Measurements from ENCODE around the gene EFCAB11.
A peak's percentile ranks its signal among the peaks of the same experiment; 100 is the strongest.

The EFCAB11 gene

DNA sequence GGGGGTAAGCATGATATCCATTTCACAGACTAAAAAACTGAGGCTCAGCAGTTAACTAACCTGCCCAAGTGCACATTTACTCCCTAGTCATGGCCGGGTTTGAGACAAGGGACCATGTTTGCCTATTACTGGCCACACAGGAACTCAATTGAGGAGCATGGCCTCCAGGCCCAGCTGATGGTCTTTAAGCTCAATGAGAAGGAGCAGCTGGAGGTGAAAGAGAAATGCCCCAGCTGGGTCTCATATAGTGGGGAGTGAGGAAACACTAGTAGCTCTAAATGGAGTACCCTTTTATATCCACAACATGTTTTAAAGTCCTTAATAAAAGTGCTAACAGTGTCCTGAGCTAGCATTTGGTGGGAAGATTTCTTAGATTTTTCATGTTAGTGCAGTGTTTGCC, 2.8 kb upstream of the EFCAB11 start:
- no peak for DNase-seq (ENCODE audit: low spot score)

DNA sequence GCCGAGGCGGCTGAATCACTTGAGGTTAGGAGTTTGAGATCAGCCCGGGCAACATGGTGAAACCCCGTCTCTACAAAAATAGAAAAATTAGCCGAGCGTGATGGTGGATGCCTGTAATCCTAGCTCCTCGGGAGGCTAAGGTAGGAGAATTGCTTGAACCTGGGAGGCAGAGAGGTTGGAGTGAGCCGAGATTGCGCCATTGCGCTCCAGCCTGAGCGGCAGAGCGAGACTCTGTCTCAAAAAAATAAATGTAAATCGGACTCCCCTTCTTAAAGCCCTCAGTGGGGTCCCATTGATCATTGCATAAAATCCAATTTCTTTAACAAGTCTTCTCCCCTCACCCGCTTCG, 2.1 kb upstream of the EFCAB11 start:
- DNase-seq (ENCODE audit: low spot score): no peak

DNA sequence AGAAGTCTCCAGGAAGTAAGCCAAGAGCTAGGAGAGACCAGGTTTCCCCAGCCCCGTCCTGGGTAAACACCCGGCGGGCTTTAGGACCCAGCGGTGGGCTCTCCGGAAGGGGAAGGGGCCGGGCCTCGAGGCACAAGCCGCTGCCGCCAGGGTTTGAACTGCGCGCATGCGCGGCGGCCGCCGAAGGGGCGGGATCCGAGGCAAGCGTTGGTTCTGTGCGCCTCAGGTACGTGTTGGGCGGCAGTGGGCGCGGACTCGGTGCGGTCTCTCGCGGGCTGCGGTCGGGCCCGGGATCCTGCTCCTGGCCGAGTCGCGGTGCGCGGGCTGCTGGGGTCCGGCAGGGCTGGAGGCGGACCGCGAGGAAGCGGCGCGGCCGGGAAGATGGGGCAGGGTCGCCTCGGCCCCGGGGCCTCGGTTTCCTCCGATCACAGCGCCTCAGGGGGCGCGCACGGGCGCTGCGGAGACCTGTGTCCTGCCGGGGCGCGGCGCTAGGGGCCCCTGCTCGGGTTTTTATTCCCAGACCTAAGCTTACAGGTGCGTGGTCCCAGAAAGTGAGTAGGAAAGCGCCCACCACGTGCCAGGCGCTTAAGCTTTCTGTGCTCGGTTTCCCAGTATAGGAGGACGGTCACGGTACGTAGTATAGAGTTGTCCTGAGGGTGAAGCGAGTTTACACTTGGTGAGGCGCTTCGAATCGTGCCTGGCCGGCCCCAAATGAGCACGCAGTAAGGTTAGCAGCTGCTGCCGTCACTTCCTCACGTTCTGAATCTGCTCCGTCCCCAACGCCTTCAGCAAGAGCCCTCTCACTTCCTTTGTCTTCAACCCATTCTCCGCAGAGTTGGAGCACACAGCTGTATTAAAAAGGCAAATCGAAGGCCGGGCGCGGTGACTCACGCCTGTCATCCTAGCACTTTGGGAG, 1.5 kb upstream of the EFCAB11 start, which contains the start of gene TDP1:
TSS of gene TDP1 (plus strand) at position 183 of the 916 bp plus-strand sequence. CDS start 7,188 bp downstream, outside the sequence.
- peak; percentile 94 for DNase-seq (ENCODE audit: low spot score)

DNA sequence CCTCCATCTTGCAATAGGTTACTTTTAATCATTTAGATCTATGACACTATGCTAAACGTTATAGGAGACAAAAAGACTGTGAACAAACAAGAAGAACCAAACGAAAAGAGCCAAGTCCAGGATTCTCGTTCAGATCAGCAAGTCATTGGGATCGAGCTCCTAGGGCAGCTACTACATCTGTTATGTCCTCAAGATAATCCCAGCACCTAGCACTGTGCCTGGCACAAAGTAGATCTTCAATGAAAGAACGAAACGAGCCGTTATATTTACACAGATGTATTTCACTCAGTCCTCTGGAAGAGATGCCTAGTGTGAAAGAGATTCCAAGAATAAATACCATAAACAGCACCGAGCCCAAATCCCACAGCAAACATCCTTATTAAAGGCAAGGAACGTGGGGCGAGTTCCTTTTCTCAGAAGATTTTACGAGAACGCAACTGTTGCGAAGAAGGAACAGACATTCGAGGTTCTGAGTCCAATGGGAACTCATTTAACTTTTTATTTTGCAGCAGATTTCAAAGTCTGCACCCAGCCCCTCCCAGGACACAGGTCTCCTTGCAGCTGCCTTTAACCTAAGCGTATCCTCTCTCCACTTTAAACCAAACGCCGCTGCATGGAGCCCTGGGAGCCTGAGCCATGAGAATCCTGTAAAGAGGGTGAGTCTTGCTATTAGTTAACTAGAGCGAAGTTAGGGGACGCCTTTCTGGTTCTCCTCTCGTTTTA, 653 bp upstream of the EFCAB11 start:
- DNase-seq (ENCODE audit: low spot score): no peak

DNA sequence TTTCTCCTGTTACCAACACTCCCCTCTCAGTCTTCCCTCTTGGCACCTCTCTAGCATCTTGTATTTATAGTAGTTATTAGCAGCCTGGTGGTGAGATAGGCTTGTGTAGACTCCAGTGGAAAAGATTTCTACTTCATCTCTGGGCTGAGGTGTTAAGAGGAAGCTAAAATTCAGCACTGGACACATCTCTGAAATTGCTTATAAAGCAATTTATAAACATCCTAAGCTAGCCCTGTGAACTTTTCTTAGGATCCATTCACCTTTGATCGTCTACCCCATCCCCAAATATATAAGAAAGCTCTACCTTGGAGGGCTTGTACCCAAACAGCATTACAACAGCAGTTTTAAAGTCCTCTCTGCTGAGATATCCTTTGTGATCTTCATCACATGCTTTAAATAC, 928 bp downstream of the EFCAB11 start:
- no peak for DNase-seq (ENCODE audit: low spot score)

DNA sequence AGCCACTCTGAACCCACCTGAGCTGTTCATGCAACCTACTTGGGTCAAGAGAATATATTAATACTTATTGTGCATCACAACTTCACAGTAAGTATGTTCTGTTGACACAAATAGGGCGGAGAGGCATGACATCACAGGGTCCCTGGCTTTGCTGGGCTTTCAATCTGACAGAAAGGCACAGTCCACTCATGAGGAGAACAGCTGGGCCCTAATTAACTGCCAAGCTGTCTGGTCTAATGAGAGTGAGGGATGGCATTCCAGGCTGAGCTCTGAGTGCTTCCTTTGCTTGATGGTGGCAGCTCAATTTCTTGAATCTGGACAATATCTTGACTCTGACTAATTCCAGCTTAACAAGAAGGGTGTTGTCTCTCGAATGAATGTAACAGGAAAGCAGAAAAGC, 2.0 kb downstream of the EFCAB11 start:
- DNase-seq (ENCODE audit: low spot score): no peak

DNA sequence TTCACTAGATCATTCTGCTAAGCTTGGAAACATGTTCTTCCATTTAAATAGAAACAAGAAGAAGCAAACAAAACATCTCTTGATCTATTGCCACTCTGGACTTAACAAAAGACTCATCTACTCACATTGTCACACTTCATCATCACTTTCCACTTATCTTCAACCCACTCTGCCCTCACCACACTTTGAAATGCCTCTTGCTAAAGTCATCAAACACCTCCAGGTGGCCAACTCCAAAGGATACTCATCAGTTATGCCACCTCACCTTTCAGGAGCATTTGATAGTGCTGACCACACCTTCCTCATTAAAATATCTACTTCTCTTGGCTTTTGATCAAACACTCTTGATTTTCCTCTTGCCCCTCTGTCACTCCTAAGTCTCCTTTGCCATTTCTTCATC, 7.2 kb downstream of the EFCAB11 start:
- DNase-seq (ENCODE audit: low spot score): no peak

DNA sequence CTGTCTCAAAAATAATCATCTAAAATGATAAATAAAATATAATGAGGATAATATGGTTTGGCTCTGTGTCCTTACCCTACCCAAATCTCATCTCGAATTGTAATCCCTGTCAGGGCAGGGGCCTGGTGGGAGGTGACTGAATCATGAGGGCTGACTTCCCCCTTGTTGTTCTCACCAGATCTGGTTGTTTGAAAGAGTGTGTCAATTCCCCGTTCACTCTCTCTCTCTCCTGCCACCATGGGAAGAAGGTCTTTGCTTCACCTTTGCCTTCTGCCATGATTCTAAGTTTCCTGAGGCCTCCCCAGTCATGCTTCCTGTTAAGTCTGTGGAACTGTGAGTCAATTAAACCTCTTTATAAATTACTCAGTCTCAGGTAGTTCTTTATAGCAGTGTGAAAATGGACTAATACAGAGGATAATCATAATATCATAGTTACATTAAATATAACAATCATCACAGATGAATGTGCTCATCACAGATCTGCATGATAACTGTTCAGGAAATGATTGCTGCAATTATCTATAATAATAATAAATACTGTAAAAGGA, 12.6 kb downstream of the EFCAB11 start:
- DNase-seq (ENCODE audit: low spot score): no peak

DNA sequence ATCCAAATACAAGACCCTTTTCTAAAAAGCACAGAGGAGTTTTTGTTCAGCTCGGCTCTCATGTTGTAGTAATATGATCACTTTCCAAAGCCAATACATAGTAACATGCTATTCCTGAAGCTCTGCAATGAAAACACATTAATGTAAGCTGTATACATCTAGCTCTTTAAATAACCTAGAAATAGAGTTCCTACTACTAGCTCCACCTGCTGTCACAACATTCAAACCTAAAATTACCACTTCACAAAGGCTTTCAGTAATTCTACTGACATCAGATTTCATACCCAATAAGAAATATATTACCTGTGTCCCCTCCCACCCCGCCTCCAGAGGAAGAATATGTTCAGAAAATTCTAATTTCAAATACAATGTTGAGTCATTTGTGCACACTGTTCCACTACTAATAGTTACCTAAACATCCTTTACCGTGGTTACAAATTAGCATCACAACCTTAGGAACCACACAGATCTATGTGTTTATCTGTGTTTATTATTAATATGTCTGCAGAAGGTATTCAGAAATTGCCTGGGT, 17.8 kb downstream of the EFCAB11 start:
- DNase-seq (ENCODE audit: low spot score): no peak

DNA sequence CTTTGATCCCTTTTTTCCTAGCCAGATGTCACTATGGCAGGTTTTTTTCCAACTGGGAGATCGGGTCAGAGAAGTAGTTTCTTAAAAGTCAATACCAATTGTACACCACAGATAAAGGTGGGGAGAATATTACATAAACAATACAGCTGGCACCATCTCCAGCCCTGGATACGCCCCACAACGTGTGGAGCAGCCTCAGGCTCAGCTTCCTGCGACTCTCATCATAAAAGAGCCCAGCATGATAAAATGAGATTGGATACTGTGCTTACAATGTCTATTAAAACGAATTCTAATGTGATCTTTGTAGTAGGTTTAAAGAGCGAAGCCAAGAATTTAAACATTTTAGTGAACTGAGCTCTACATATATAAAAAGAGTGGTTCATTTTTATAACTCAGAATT, 21.5 kb downstream of the EFCAB11 start:
- DNase-seq (ENCODE audit: low spot score): no peak

DNA sequence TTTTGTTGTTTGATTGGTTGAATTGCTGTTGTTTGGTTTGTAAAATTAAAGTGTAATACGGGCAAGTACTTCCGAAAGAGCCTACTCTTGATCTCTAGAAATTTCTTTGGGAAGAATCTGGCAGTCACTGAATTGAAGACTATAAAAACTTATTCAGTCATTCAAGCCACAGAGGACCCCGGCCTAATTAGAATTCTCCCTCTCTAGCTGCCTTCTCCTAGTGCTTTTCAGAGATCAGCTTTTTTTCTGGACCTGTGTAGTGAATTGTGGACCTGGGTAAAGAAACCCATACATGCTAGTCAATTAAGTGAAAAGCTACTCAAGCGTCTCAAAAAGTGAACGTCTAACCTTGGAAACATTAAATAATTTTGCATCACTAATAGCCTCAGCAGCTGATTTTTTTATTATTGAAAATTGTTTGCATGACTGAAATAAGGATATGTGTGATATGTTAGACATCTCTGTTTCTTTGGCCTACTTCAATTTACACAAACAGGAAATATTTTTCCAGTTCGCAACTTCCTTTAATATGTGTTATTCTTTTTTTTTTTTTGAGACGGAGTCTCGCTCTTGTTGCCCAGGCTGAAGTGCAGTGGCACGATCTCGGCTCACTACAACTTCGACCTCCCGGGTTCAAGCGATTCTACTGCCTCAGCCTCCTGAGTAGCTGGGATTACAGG, 27.2 kb downstream of the EFCAB11 start:
- no peak for DNase-seq (ENCODE audit: low spot score)

DNA sequence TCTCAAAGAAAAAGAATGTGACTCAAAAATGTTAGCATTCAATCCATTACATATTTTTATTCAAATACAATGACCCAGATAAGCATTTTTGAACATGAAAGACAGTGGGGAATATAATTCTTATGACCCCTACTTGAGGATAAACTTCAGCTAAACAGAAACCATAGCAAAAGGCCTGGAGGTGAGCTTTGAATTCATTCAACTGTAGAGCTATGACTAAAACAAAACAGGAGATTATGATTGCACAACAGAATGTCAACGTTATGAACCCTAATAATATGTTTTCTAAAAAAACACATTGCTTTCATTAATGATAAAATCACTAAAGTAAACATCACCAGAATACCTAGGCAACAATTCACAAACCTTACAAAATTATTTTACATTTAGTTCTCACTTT, 27.8 kb downstream of the EFCAB11 start:
- no peak for DNase-seq (ENCODE audit: low spot score)

DNA sequence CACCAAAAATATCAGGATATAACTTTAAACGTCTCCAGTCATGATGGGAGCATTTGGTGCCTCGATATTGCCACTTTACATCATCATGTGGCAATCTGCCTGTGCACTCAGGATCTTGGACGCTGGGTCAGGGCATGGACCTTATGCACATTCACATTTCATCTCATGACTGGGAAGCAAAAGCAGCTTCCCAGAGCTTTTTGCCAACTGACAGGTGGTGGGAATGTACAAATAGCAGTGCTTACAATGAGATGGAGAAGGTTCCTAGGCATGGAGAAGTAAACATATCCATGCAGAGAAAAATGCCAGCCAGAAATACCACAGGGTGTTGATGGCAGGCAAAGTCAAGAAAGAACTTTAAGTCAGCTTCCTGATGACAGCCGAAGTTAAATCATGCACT, 30.3 kb downstream of the EFCAB11 start:
- DNase-seq (ENCODE audit: low spot score): no peak

DNA sequence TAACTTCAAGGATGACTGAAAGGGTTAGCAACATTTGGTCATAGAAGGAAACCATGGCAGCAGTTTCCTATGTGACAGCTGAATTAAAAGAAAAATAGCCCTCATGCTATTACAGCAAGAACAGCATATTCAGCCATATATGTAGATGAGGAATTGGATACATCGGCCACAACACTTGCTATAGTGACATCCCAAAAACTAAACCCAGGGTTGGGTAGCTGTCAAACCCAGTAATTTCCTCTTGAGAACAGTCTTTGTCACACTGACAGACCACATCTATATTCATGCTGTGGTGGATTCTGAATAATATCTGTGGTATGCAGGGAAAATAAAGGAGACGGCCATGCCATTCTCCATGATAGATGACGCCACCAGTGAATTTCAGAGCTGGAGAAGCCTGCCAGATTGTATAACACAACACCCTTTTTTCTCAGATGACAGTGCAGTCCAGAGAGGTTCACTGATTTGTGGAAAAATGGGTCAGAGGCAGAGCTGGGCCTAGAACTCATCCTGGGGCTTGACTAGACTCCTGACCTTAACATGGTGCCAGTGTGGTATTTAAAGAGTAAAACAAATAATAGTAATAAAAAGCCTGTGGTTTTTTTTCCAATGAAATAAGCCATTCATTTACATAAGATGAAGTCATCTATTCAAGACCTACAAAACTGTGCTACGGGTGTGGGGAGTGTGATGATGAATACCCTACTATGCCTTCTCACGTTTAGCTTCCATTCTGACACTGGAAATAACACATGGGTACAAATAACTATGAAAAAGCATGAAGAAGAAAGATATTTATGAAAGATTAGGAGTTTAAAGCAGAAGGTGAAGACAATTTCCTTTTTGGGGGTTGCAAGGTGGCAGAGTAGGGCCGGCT, 32.3 kb downstream of the EFCAB11 start:
- peak; percentile 84 for DNase-seq (ENCODE audit: low spot score)

DNA sequence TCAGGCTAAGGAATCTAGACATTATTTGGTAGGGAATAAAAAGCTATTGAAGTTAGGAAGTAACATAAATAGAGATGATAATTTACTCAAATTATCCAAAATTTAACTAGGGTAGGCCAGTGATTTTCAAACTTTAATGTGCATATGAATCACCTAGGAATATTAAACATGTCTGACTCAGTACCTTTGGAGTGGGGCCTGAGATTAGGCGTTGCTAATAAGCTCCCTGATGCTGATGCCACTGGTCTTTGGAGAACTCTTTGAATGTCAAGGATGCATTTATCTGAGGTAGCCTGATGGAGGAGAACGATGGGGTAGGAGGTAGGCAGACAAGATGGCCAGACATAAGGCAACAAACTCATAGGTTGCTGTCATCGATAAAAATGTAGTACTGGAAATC, 33.2 kb downstream of the EFCAB11 start:
- no peak for DNase-seq (ENCODE audit: low spot score)

DNA sequence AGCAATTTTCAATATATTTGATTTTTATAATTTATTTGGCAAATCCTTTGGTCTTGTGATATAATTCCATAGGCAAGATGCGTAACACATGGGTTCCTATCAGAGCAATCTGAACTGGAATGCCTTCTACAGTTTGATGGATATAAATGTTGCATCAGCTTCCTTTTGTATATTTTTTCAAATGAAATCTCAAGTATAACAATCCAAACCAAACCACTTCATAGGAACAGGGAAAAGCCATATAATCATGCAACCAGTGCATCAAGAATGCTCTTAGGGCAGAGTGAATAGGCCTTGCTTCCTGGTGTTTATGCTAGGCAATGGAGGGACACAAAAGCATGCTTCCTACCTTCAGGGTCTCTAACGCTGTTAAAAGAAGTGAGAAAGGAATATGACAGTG, 34.5 kb downstream of the EFCAB11 start:
- DNase-seq (ENCODE audit: low spot score): no peak

DNA sequence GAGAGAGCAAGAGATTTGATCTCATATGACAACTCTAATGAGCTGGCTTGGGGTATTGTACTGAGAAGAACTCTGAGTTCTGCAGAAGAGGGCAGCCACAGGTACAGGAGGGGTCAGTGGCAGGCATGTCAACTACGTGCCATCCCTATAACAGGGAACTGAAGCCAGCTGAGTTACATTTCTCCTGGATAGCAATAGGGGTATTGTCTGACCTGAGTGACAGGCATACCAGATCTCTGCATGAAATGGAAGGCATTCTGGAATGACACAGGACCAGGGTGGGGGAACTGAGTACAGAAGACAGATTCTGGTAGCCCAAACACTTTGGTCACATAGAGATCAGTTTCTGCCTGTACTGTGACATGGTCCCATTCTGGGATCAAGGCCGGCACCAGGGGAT, 35.8 kb downstream of the EFCAB11 start:
- no peak for DNase-seq (ENCODE audit: low spot score)

DNA sequence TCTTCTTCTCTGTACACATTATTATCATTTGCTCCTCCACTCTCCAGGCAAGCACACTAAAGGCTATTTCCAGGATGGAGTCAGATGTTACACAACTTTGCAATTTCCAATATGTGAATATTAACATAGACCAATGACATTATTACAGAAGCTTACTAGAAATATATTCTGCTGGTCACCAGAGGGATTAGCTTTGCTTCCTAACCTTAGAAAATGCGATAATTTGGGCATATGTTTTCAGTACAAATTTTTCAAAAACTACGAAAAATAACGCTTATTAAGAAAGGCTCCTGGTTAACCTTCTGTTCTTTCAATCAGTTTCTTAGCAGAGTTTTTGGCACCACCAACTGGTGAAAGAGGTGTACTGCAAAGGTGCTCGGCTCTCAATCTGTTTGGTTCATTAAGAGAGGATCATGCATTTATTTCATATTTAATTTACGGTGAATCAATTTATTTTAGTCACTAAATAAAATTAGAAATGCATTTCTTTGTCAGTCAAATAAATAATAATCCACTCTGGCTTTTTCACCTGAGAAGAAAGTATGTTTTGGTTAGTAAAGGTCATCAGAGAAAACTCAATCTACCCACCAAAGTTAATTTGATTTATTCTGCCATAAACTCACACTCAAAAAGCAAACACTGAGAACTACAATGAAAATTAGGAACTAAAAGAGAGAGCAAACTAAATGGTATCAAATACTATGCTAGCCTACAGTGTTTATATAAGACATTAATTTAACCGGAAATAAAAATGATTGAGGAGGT, 39.2 kb downstream of the EFCAB11 start:
- DNase-seq (ENCODE audit: low spot score): peak; percentile 75

DNA sequence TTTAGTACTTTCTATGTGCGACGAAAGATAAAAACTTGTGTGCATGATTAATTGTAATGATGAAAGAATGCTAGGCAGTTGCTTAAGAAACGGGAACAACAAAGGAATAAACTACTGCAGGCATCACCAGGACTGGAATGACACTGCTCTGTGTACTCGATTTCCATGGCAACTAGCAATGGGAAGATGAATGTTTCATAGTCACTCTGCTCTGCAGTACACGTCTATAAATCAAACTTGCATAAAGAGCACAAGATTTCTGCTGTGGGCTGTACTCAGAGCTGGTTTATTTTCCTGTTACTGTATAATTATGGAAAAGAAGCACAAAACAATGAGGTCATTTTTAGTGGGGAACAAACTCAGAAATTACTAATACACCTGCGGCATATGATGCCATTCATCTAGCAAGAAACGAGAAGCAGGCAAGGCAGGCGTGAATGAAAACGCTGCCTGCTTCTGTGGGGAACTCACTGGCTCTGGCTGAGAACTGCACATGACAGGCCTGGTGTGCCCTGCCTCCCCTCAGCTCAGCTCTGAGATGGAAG, 41.8 kb downstream of the EFCAB11 start:
- no peak for DNase-seq (ENCODE audit: low spot score)

DNA sequence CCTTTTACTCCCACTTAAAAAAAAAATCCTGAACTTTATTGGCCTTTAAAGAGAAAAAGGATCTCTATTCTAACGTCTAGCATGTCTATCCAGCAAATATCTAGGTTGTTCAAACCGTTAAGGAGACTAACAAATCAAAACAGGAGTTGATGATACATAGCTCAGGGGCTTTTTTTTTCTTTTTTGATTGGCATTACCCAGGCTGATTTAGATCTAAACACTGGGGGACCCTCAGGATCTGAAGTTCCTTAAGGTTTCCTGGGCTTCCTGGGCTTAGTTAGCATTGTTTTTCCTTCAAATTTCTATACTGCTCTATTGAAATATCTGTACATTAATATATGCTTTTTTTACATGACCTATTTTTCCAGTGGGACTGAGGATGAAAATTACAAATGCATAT, 42.3 kb downstream of the EFCAB11 start:
- peak; percentile 29 for DNase-seq (ENCODE audit: low spot score)
